ENCODE data around the gene SRSF2.

Gene SRSF2

DNA sequence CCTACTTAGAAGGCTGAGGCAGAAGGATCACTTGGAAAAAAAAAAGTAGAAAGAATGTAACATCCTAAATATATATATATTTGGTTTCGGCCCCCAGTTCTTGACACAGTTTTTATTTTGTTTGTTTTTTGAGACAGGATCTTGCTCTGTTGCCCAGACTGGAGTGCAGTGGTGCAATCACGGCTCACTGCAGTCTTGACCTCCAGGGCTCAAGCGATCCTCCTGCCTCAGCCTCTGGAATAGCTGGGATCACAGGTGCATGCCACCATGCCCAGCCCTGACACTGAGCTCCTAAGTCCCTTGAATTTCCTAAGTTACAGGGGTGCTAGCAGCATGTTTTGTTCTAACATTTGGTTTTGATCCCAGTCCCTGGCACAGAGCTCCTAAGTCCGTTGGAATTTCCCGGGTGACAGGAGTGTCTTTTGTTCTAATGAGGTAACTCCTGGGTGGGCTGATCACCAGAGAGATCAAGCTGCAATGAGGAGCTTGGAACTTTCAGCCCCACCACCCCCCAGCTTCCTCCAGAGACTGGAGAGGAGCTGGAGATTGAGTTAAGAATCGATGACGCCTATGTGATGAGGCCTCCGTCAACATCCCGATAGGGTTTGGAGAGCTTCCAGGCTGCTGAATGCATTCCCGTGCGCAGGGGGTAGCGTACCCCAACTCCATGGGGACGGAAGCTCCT, 46.4 kb downstream of the SRSF2 start:
- Histone ChIP-seq H3K9me3 (ENCODE audit: insufficient read depth, low read length) (no peaks in the 10 kb centered on the region), H3K36me3 (ENCODE audit: low read length) (no peaks in the 10 kb centered on the region), H3K4me3 (ENCODE audit: insufficient read depth, low read length, poor library complexity, severe bottlenecking) (no peak overlapping the region), H2AFZ (ENCODE audit: low read depth, low read length, severe bottlenecking) (no peak overlapping the region), H4K20me1 (ENCODE audit: low read depth, low read length) (no peaks in the 10 kb centered on the region), H3K27me3 (ENCODE audit: low read length) (no peaks in the 10 kb centered on the region), H3K27ac (ENCODE audit: low read depth, low read length) (no peak overlapping the region), H3K4me2 (ENCODE audit: low read depth, low read length, poor library complexity, severe bottlenecking) (no peak overlapping the region), H3K9ac (ENCODE audit: low read length) (no peak overlapping the region), H3K9me2 (replicated peaks; ENCODE audit: insufficient read depth, low read length) (no peaks in the 10 kb centered on the region), H3K79me2 (ENCODE audit: insufficient read depth, low read length) (no peaks in the 10 kb centered on the region), H3F3A (ENCODE audit: insufficient read depth) (no peaks in the 10 kb centered on the region)
- TF ChIP-seq CTCF (IDR thresholded peaks at IDR 0.05; ENCODE audit: insufficient read depth, low read length, poor library complexity, severe bottlenecking), result no peak

GRCh38 chr17:76689859-76690258, 47.3 kb downstream of the SRSF2 start:
- no peak for TF ChIP-seq EZH2phosphoT487 (conservative IDR thresholded peaks at IDR 0.05; ENCODE audit: low read length)
- TF ChIP-seq CTCF (IDR thresholded peaks at IDR 0.05; ENCODE audit: insufficient read depth, low read length, poor library complexity, severe bottlenecking), result no peak
- no peak overlapping the region for H2AFZ ChIP-seq (ENCODE audit: low read depth, low read length, severe bottlenecking)
- no peaks in the 10 kb centered on the region for H3K27me3 ChIP-seq (ENCODE audit: low read length)
- no peaks in the 10 kb centered on the region for H3K36me3 ChIP-seq (ENCODE audit: low read length)
- no peak overlapping the region for H3K27ac ChIP-seq (ENCODE audit: low read depth, low read length)
- no peak overlapping the region for H3K4me2 ChIP-seq (ENCODE audit: low read depth, low read length, poor library complexity, severe bottlenecking)
- no peaks in the 10 kb centered on the region for H3K79me2 ChIP-seq (ENCODE audit: insufficient read depth, low read length)
- H4K20me1 ChIP-seq (ENCODE audit: low read depth, low read length), result no peaks in the 10 kb centered on the region
- no peaks in the 10 kb centered on the region for H3K9me3 ChIP-seq (ENCODE audit: insufficient read depth, low read length)
- H3K9ac ChIP-seq (ENCODE audit: low read length), result no peak overlapping the region
- no peaks in the 10 kb centered on the region for H3K9me2 ChIP-seq (replicated peaks; ENCODE audit: insufficient read depth, low read length)
- H3K4me3 ChIP-seq (ENCODE audit: insufficient read depth, low read length, poor library complexity, severe bottlenecking), result no peak overlapping the region
- H3F3A ChIP-seq (ENCODE audit: insufficient read depth), result no peaks in the 10 kb centered on the region

- no peaks in the 10 kb centered on the region for H3K36me3 ChIP-seq (ENCODE audit: low read length)
Observed at GRCh38 chr17:76688165-76688622, 48.9 kb downstream of the SRSF2 start.

More at GRCh38 chr17:76688165-76688622, 48.9 kb downstream of the SRSF2 start:
- TF ChIP-seq EZH2phosphoT487 (conservative IDR thresholded peaks at IDR 0.05; ENCODE audit: low read length) (no peak), CTCF (IDR thresholded peaks at IDR 0.05; ENCODE audit: insufficient read depth, low read length, poor library complexity, severe bottlenecking) (no peak)
- no peaks in the 10 kb centered on the region for H4K20me1 ChIP-seq (ENCODE audit: low read depth, low read length)
- H3K4me3 ChIP-seq (ENCODE audit: insufficient read depth, low read length, poor library complexity, severe bottlenecking), result no peak overlapping the region
- no peaks in the 10 kb centered on the region for H3K27me3 ChIP-seq (ENCODE audit: low read length)
- H3K9me3 ChIP-seq (ENCODE audit: insufficient read depth, low read length), result no peaks in the 10 kb centered on the region
- H3K9me2 ChIP-seq (replicated peaks; ENCODE audit: insufficient read depth, low read length), result no peaks in the 10 kb centered on the region
- no peaks in the 10 kb centered on the region for H3F3A ChIP-seq (ENCODE audit: insufficient read depth)
- H3K9ac ChIP-seq (ENCODE audit: low read length), result no peak overlapping the region
- no peak overlapping the region for H2AFZ ChIP-seq (ENCODE audit: low read depth, low read length, severe bottlenecking)
- no peak overlapping the region for H3K27ac ChIP-seq (ENCODE audit: low read depth, low read length)
- no peaks in the 10 kb centered on the region for H3K79me2 ChIP-seq (ENCODE audit: insufficient read depth, low read length)
- no peak overlapping the region for H3K4me2 ChIP-seq (ENCODE audit: low read depth, low read length, poor library complexity, severe bottlenecking)
